ENCODE data around the gene KCNIP2. TPM values are rescaled to one million over a fixed set of nuclear protein-coding genes. Genes with fewer than 3 reads are reported as not detected.

KCNIP2 gene
- total and polyA plus RNA-seq, 2 of the 4 experiments (the other 2 are of a cell fraction): under 0.01 to 0.87 TPM

DNA sequence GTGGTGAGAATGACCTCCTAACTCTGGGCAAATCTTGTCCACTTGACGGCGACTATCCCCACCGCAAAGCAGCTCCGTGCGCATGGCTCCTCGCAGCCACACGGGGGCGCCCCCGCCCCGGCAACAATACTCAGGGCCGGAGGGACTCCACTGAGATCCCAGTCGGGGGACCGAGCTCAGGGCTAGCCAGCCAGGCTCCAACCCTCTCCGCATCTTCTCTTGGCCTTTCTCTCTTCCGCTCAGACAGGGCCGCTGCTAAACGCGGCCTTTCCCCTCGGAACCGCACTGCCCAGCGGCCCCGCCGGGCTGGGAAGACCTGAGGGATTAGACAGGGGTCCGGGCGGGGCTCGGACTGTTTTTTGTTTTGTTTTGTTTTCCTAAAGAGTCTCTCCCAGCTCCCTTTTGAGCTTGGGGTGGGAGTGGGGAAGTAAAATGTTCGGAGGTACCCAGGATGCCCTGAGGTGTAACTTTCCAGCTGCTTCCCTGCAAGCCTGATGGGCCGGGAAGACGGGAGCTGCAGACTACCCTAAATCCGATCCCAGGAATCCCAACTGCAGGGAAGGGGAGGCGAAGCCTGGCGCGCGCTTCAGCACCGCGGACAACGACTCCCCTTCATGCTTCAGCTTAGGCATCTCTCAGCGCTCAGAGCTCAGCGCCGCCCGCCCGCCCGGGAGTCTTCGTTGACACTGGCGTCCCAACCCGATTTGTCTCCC is 2.7 kb downstream of the KCNIP2 start:
- 0 out of 2 replicates have a peak overlapping the region, but pooled peaks have one; percentile 11 for H3K4me3 ChIP-seq (ENCODE audit: insufficient read depth, low read depth, low read length)
- peak overlapping the region; percentile 1 for H2AFZ ChIP-seq (replicated peaks; ENCODE audit: low read length, poor library complexity)
- H4K8ac ChIP-seq (ENCODE audit: low read depth in 2 of 2, low read length in 2 of 2): no peak overlapping the region
- WGBS, 2 experiments (ENCODE audit: extremely low coverage in 2 of 2, insufficient read length in 1 of 2): 5% methylated on average over 7 of the region's 46 CpGs; no CpG with 5 or more reads in 1 of the 2 experiments
- no peak overlapping the region for H4K91ac ChIP-seq (ENCODE audit: insufficient read depth, low read depth, low read length)
- no peaks in the 10 kb centered on the region for H3K9me3 ChIP-seq (ENCODE audit: control insufficient read depth, insufficient read depth, low read length)
- BruUV-seq (replicated peaks): no TSS peak
- no peak overlapping the region for H2BK5ac ChIP-seq (ENCODE audit: low read depth, low read length, poor library complexity, severe bottlenecking)
- H2BK120ac ChIP-seq (ENCODE audit: low read depth, low read length): no peak overlapping the region
- no peak overlapping the region for H2AK5ac ChIP-seq (ENCODE audit: low read depth, low read length)
- dilution Hi-C loops (cut with HindIII; ENCODE audit: low sequenced_read_pairs, unreplicated experiment) (no loop called here), in situ Hi-C loops (cut with MboI; ENCODE audit: low sequenced_read_pairs) (loop anchor here (5.0 kb wide), 1 partner anchor 171 kb away; no protein-coding TSS in a partner anchor), intact Hi-C loops (cut with micrococcal nuclease) (loop anchor here (1.0 kb wide), 4 partner anchors 48 to 232 kb away; no protein-coding TSS in a partner anchor)
- peaks cover 0 to 9% of the 10 kb centered on the region in 2 experiments; a peak in 1 of 4 replicates for H3K79me1 ChIP-seq (ENCODE audit: low read depth in 1 of 2, low read length in 2 of 2)
- no peak overlapping the region for H3K18ac ChIP-seq (ENCODE audit: low read depth, low read length)
- ATAC-seq (ENCODE audit: low read depth) (peak; percentile 90), DNase-seq (peak; percentile 80)
- H3K9me1 ChIP-seq (ENCODE audit: insufficient read depth, low read length): peaks cover 9% of the 10 kb centered on the region
- no peaks in the 10 kb centered on the region for H3K27me3 ChIP-seq (ENCODE audit: control insufficient read depth, insufficient read depth, low read length)
- no peaks in the 10 kb centered on the region; the same call in 1 of the 2 replicates for H3K36me3 ChIP-seq (ENCODE audit: control insufficient read depth, insufficient read depth, low read length)
- peaks cover 38% of the 10 kb centered on the region for H4K20me1 ChIP-seq (ENCODE audit: insufficient read depth, low read length)
- peaks cover 5% of the 10 kb centered on the region; the same call in 1 of the 2 replicates for H3K4me1 ChIP-seq (ENCODE audit: control insufficient read depth, insufficient read depth, low read length)
- no peak overlapping the region for H4K5ac ChIP-seq (ENCODE audit: low read depth, low read length)
- no peak overlapping the region for H3K14ac ChIP-seq (replicated peaks; ENCODE audit: low read depth, low read length)
- no peak overlapping the region for H3K27ac ChIP-seq (ENCODE audit: insufficient read depth, low read length)
- H2AK9ac ChIP-seq (replicated peaks; ENCODE audit: low read depth, low read length, poor library complexity): no peak overlapping the region
- ChIA-PET POLR2A (ENCODE audit: unreplicated experiment) (interaction anchor here (0.6 to 1.4 kb wide), 3 partner anchors 101 to 232 kb away, joined by 3 to 6 read pairs (median 4); no protein-coding TSS in a partner anchor), CTCF (interaction anchor here (0.6 to 4.4 kb wide), 31 partner anchors 8 to 627 kb away, joined by 3 to 60 read pairs (median 5); no protein-coding TSS in a partner anchor)
- H3K23ac ChIP-seq (ENCODE audit: low read depth, low read length): no peak overlapping the region
- H3K9ac ChIP-seq (ENCODE audit: low read depth, low read length): no peak overlapping the region
- no peak overlapping the region for H2BK15ac ChIP-seq (ENCODE audit: low read depth, low read length)
- no peak overlapping the region for H2BK20ac ChIP-seq (ENCODE audit: low read depth, low read length)
- H3K4me2 ChIP-seq (ENCODE audit: low read depth, low read length): peak overlapping the region; percentile 62
- H3K56ac ChIP-seq (ENCODE audit: extremely low read depth, insufficient read depth, low read length): no peak overlapping the region
- H3K4ac ChIP-seq (ENCODE audit: low read depth, low read length): no peak overlapping the region
- TF ChIP-seq RAD21 (IDR thresholded peaks at IDR 0.05; ENCODE audit: low read length) (peak; percentile 97), CEBPB (IDR thresholded peaks at IDR 0.05; ENCODE audit: low read depth, low read length) (no peak), RFX5 (IDR thresholded peaks at IDR 0.05; ENCODE audit: low read depth, low read length) (no peak), BHLHE40 (IDR thresholded peaks at IDR 0.05; ENCODE audit: low read depth, low read length) (no peak), CHD1 (IDR thresholded peaks at IDR 0.05; ENCODE audit: low read depth, low read length) (no peak), USF2 (IDR thresholded peaks at IDR 0.05; ENCODE audit: low read depth, low read length) (no peak), RCOR1 (IDR thresholded peaks at IDR 0.05; ENCODE audit: insufficient replicate concordance, low read length) (peak; percentile 72), CTCF (conservative IDR thresholded peaks at IDR 0.05; ENCODE audit: low read depth, low read length) (peak; percentile 98), FOS (IDR thresholded peaks at IDR 0.05; ENCODE audit: low read depth, low read length) (no peak), MAFK (IDR thresholded peaks at IDR 0.05; ENCODE audit: low read depth, low read length) (no peak), POLR2A (IDR thresholded peaks at IDR 0.05; ENCODE audit: low read depth, low read length) (no peak), MAZ (IDR thresholded peaks at IDR 0.05; ENCODE audit: borderline replicate concordance, low read depth, low read length) (peak; percentile 62; the same call in 1 of the 2 replicates), SMC3 (IDR thresholded peaks at IDR 0.05; ENCODE audit: low read depth, low read length) (peak; percentile 88), NFE2L2 (IDR thresholded peaks at IDR 0.05; ENCODE audit: low read depth, low read length) (no peak)

Data from IMR-90 (cell line).